Neural progenitor cell (in vitro differentiated cells): ENCODE data around the gene GRIK2.

Experiments used
- EZH2phosphoT487 ChIP-seq: fragments of 200-600 bp; sonication (generic); IDR thresholded peaks from 2 replicates; pipeline ENCODE4 v1.6.1; 2017; ENCODE audit warnings: antibody characterized with exemption
- TF ChIP-seq, protein P1 (sequence below): fragments of 200-600 bp; sonication (generic); IDR thresholded peaks from 2 replicates; pipeline ENCODE4 v1.5.1; 2017; ENCODE audit warnings: antibody characterized with exemption, mild to moderate bottlenecking

DNA sequence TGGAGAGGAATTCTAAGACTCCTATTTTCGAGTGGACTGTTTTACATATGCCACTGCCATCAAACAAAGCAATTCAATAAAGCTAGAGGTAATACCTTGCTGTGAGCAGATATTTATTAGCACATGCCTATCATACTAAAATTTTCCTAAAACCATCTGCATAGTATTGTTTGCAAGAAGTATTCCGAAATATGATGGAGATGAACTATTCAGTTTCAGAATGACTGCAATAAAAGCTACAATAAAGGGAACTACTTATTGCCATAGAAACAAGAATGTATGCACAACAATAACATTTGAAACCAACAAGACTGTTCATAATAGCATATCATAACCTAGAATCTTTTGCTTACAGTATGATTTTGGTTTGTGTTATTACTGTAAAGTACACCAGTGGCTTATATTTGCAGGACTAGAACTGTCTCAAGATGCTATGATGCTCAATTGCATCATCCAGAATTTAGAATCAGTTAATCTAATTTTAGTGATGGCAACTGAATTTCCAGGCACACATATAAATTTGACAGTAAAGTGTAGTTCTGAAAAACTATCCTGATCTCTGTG is 144.3 kb downstream of the GRIK2 start:
- TF ChIP-seq, protein P1, sequence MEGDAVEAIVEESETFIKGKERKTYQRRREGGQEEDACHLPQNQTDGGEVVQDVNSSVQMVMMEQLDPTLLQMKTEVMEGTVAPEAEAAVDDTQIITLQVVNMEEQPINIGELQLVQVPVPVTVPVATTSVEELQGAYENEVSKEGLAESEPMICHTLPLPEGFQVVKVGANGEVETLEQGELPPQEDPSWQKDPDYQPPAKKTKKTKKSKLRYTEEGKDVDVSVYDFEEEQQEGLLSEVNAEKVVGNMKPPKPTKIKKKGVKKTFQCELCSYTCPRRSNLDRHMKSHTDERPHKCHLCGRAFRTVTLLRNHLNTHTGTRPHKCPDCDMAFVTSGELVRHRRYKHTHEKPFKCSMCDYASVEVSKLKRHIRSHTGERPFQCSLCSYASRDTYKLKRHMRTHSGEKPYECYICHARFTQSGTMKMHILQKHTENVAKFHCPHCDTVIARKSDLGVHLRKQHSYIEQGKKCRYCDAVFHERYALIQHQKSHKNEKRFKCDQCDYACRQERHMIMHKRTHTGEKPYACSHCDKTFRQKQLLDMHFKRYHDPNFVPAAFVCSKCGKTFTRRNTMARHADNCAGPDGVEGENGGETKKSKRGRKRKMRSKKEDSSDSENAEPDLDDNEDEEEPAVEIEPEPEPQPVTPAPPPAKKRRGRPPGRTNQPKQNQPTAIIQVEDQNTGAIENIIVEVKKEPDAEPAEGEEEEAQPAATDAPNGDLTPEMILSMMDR, result no peak
- TF ChIP-seq EZH2phosphoT487, result no peak
